GM21723 (cell line): Measurements from ENCODE around the gene RPUSD1.
"Not testable (repeated sequence)": the region's sequence is repeated elsewhere in the genome, so short reads cannot be mapped to it uniquely, and the experiment has no call there.

Source experiments
- ATAC-seq: cut with Tn5 transposase; IDR thresholded peaks from one replicate; pipeline ENCODE4 v1.9.1; 2021; ENCODE audit warnings: mild to moderate bottlenecking, moderate library complexity; ENCODE audit not compliant: unreplicated experiment

Gene RPUSD1

DNA sequence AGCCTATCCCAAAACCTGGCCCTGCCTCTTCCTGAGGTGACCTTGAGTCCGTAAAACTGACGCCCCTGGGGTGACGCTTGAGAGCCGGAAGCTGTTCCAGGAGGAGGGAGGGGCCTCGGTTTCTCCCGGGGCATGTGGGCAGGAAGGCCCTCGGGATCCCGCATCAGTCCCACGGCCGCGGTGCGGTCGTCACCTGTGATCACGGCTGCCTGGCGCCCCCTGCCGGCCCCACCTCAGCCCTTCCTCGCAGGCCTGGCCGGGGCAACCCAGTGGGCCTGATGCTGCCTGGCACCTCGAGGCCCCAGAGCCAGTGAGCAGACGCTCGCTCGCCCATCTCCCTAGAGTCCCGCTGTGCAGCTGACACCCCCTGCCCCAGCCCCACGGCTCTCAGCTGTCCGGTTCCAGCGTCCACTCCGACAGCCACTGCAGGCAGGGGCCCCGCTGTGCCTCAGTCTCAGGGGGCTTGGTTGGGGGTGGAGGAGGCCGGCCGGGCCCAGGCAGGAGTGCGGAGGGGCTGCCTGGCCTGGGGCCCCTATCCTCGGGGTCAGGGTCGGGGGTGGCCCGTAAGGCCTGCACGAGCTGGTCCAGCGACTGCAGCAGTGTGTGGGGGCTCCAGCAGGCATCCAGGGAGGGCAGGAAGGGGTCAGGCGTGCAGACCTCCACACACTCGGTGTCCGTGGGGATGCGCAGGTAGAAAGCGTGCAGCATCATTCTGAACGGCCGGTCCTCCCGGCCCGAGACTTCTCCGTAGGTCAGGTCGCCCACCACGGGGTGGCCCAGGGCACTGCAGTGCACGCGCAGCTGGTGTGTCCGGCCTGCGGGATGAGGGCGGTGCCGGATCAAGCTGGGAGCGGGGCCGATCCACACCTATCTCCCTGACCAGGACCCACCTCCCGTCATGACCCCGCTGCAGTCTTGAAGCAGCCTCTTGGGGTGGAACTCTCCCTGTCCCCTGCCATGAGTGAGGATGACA is 2.3 kb downstream of the RPUSD1 start:
- no peak for ATAC-seq

GRCh38 chr16:784431-784830 is 3.8 kb downstream of the RPUSD1 start:
- ATAC-seq = no peak

DNA sequence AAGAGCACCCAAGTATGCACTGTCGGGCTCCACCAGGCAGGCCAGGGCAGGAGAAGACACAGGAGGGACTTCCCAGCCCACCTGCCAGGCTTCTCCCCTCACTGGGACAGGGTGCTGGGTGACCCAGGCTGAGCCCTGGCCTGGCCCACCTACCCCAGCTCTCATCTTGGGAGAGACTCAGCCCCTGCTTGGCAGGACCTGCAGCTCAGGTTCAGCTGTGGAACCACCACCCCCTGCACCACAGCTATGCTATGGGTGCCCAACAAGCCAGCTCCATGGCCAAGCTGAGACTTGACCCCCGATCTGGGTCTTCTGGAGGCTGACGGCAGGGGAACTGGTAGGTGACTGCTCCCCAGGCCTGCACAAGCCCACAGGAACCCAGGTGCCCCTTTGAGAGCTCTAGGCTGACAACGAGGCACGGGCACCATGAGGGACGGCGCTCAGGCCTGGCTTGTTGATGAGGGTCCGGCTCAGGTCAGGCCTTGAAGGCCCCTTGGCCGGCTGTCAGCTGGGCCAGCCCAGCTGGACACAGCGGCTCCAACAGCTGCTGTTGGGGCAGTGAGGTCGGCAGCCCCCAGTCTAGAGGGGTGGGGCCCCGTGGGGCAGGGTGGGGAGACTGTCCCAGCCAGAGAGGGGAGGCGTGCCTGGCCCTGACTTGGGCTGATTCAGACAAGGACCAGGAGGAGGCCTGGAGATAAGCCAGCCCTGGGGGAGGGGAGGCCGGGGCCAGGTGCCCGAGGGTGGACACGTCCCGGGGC is 4.6 kb downstream of the RPUSD1 start:
- no peak for ATAC-seq

GRCh38 chr16:782766-783403 is 5.3 kb downstream of the RPUSD1 start:
- ATAC-seq = no peak

DNA sequence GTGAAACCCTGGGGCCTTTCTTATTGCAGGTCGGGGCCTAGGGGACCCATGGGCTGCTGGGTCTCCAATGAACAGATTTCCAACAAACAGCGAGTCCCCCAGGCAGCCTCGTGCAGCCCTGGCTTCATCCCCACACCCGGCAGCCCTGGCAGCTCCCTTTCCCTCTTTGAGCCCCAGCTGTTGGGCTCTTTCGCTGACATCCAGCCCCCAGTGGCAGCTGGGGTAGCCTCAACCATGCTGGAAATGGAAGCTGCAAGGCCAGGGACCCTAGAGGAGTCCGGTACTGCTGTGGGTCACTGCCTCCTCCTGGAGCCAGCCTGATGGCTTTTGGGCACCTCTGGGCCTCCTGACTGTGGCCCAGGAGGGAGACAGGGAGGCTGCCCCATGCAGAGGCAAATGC is 5.9 kb downstream of the RPUSD1 start:
- ATAC-seq = no peak

- ATAC-seq = no peak
Observed at GRCh38 chr16:781346-782010, 6.7 kb downstream of the RPUSD1 start.

- ATAC-seq = no peak
Observed at GRCh38 chr16:780296-780695, 7.9 kb downstream of the RPUSD1 start.

DNA sequence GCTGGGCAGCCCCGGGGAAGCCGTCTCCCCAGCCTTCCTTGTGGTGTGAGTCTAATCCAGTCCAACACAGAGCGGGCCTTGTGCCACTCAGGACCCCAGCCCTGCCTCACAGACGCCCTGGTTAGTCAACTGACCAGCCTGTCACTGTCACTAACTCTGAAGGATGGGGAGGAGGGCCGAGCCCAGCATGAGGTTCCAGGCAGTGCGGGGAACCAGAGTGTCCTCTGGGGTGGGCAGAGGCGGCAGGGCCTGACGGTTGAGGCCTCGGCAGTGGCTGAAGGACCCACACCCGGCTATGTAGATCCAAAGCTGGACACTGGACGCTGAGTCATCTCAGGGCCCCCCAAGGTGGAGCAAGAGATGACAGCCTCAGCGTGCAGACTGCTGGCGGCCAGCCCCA is 8.6 kb downstream of the RPUSD1 start:
- ATAC-seq = no peak

DNA sequence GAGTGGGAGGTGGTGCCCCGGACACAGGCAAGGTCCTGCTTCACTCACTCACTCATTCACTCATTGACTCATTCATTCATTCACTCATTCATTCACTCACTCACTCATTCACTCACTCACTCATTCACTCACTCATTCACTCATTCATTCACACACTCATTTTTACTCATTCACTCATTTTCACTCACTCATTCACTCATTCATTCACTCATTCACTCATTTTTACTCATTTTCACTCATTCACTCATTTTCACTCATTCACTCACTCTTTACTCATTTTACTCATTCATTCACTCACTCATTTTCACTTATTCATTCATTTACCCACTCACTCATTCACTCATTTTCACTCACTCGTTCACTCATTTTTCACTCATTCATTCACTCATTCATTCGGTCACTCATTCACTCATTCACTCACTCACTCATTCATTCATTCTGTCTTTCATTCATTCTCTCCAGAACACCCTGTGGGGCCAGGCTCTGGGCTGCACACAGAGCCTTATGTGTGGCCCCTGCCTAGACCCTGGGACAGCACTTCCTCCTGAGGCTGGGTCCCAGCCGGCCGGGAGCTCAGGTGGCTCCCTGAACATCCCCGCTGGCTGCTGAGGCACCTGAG is 9.2 kb downstream of the RPUSD1 start:
- ATAC-seq = no peak

DNA sequence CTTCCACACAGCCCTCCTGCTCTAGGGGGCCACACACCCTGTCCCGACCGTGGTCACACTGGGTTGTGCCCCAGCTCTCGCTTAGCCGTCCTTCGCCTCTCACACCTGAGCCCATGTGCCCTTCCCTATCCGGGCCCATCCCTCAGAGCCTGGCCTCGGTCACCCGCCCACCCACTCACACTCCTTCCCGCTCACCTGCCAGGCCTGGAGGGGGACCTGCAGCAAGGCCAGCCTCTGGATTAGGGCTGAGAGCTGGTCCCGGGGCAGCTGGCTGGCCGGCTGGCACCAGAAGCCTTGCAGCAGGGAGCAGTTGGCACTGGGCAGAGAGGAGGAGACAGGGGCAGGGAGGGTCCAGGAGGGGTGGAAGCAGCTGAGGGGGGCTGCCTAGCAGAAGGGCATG is 9.7 kb downstream of the RPUSD1 start:
- no peak for ATAC-seq

GRCh38 chr16:777826-778225 is 10.4 kb downstream of the RPUSD1 start:
- ATAC-seq = no peak

DNA sequence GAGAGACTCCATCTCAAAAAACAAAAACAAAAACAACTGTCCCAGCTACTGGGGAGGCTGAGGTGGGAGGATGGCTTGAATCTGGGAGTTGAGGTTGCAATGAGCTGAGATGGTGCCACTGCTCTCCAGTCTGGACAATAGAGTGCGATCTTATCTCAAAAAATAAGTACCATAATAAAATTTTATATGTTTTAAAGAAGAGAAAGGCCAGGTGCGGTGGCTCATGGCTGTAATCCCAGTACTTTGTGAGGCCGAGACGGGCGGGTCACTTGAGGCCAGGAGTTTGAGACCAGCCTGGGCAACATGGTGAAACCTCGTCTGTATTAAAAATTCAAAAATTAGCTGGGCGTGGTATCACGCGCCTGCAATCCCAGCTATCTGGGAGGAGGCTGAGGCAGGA is 11.4 kb downstream of the RPUSD1 start:
- no peak for ATAC-seq

- not testable (repeated sequence) for ATAC-seq
Observed at GRCh38 chr16:776298-776697, 11.9 kb downstream of the RPUSD1 start.

- no peak for ATAC-seq
Observed at GRCh38 chr16:775236-775796, 12.9 kb downstream of the RPUSD1 start.

- no peak for ATAC-seq
Observed at GRCh38 chr16:774086-775001, 13.8 kb downstream of the RPUSD1 start.

DNA sequence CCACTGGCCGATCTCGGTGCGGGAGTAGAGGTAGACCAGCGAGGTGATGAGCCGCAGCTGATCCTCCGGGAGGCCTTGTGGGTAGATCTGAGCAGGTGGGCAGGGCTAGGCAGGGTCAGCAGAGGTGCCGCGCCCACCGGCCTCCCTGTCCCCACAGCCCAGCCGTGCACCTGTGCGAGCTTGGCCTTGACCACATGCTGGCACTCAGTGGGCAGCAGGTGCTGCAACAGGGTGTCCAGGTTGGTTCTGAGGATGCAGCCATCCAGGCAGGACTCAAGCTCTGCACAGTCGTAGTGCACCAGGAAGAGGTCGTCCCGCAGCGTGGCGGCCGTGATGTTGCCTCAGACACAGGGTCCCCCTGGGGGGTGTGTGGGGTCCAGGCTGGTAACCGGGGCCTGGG is 15.2 kb downstream of the RPUSD1 start:
- ATAC-seq = no peak

GRCh38 chr16:770411-770810 is 17.8 kb downstream of the RPUSD1 start:
- ATAC-seq = no peak

- no peak for ATAC-seq
Observed at GRCh38 chr16:769934-770333, 18.2 kb downstream of the RPUSD1 start.

DNA sequence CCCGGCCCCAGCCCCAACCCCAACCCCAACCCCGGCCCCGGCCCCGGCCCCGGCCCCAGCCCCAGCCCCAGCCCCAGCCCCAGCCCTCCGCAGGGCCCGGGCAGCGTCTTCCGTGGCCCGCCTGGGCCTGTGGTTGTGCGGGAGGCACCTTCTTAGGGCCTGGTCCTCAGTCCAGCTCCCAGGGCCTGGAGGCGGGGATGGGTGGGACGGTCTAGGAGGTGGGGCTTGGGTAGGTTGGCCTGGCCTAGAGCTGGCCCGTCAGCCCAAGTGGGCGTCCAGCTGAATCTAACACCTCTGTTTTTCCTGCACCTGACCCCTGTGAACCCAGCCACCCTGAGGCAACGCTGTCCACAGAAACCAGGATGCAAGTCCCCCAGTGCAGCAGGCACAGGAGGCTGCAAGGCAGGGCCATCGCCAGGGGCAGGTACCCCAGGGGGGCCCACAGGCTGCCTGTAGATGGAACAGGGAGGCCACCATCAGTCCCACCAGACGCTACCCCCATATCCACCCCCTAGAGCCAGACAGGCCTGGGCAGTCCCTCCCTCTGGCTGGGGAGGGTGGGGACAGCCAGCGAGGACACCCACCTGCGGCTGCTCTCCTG is 18.9 kb downstream of the RPUSD1 start:
- ATAC-seq = no peak
